K562 (cell line): Measurements from ENCODE around the gene PMPCB. TPM values are rescaled to one million over a fixed set of nuclear protein-coding genes. Genes with fewer than 3 reads are reported as not detected.

Experiments used
- BCLAF1 ChIP-seq, 2 experiments: fragments of 450-650 bp in 1 of 2; IDR thresholded peaks; 2 replicates each; pipeline ENCODE4 v1.6.1; 2011 to 2017; ENCODE audit warnings: low read depth in 2 of 2, antibody characterized with exemption in 1 of 2, borderline replicate concordance in 1 of 2, low read length in 1 of 2, mild to moderate bottlenecking in 1 of 2, mixed read lengths in 1 of 2; ENCODE audit not compliant: control insufficient read depth in 1 of 2
- CBX2 ChIP-seq: fragments of 200-600 bp; sonication (generic); IDR thresholded peaks from one replicate; pipeline ENCODE4 v1.6.1; 2012; ENCODE audit warnings: mild to moderate bottlenecking, low read length, inconsistent platforms; ENCODE audit not compliant: insufficient read depth, poor library complexity, severe bottlenecking
- ERF ChIP-seq: fragments of 450-650 bp; formaldehyde crosslinking; IDR thresholded peaks from 2 replicates; pipeline ENCODE4 v1.4.0; 2020; ENCODE audit warnings: mild to moderate bottlenecking, mixed read lengths
- MCM2 ChIP-seq: fragments of 450-650 bp; IDR thresholded peaks from 2 replicates; pipeline ENCODE4 v1.6.1; 2017; ENCODE audit warnings: low read depth, mild to moderate bottlenecking
- MECOM ChIP-seq: fragments of 250-450 bp; sonication (Bioruptor Pico); IDR thresholded peaks from 2 replicates; pipeline ENCODE4 v1.8.0; 2022; ENCODE audit warnings: inconsistent platforms
- POLR2B ChIP-seq: fragments of 450-650 bp; IDR thresholded peaks from 2 replicates; pipeline ENCODE4 v1.6.1; 2018; ENCODE audit warnings: low read depth; ENCODE audit not compliant: partially characterized antibody
- SREBF2 ChIP-seq: sonication (generic); formaldehyde crosslinking; IDR thresholded peaks from 2 replicates; pipeline ENCODE4 v1.4.0; 2020; ENCODE audit warnings: mild to moderate bottlenecking, missing genetic modification reagents
- THRB ChIP-seq: fragments of 450-650 bp; formaldehyde crosslinking; conservative IDR thresholded peaks from 2 replicates; pipeline ENCODE4 v1.4.0; 2022; ENCODE audit warnings: mild to moderate bottlenecking, missing genetic modification characterization
- ZBTB17 ChIP-seq: fragments of 450-650 bp; formaldehyde crosslinking; IDR thresholded peaks from 2 replicates; pipeline ENCODE4 v1.4.0; 2020; ENCODE audit warnings: mild to moderate bottlenecking
- ZNF140 ChIP-seq: fragments of 250-450 bp; sonication (Bioruptor Pico); IDR thresholded peaks from 2 replicates; pipeline ENCODE4 v1.8.0; 2021; ENCODE audit warnings: moderate library complexity, mild to moderate bottlenecking, inconsistent platforms
- ZNF274 ChIP-seq: IDR thresholded peaks from 2 replicates; pipeline ENCODE4 v1.6.1; 2011; ENCODE audit warnings: low read depth, mild to moderate bottlenecking, low read length, moderate library complexity, borderline replicate concordance
- ZNF668 ChIP-seq: fragments of 250-450 bp; sonication (Bioruptor Pico); IDR thresholded peaks from 2 replicates; pipeline ENCODE4 v1.8.0; 2022; ENCODE audit warnings: mild to moderate bottlenecking, inconsistent platforms
- polyA plus RNA-seq, 8 experiments: library from polyadenylated mRNA; depleted of rRNA in 4 of 8; stranded (reverse) in 5 of 8; unstranded in 3 of 8; fragments of >200 nt; fragmentation: Nextera tagmentation in 2 of 8; fragmentation: Illumina TruSeq in 1 of 8; extraction: Ambion mirVana in 2 of 8; extraction: Trizol in 1 of 8; gene quantifications; 2 replicates each; pipeline versions ENCODE4 v1.2.1 to v1.2.3, GENCODE V29; 2011 to 2014; ENCODE audit warnings: inconsistent platforms in 1 of 8, missing spikeins in 1 of 8
- total RNA-seq, 7 experiments: library from RNA; depleted of rRNA in 6 of 7; stranded (reverse); fragments of >200 nt in 6 of 7; fragmentation: Illumina TruSeq in 2 of 7; extraction: Trizol in 2 of 7; gene quantifications; 2 replicates each; pipeline versions ENCODE4 v1.2.1 to v1.2.3, GENCODE V29; 2011 to 2021; ENCODE audit warnings: low replicate concordance in 1 of 7
- TF ChIP-seq, protein P1 (sequence below), 2 experiments: fragments of 450-650 bp; conservative IDR thresholded peaks; 2 replicates each; pipeline ENCODE4 v1.6.1; 2017; ENCODE audit warnings: mild to moderate bottlenecking in 2 of 2, moderate library complexity in 2 of 2
- TF ChIP-seq, protein P2 (sequence below): sonication (generic); formaldehyde crosslinking; IDR thresholded peaks from 2 replicates; pipeline ENCODE4 v1.8.0; 2022; ENCODE audit warnings: mild to moderate bottlenecking, missing genetic modification reagents
- TF ChIP-seq, protein P3 (sequence below): sonication (generic); formaldehyde crosslinking; IDR thresholded peaks from 2 replicates; pipeline ENCODE4 v1.8.1; 2023; ENCODE audit warnings: mild to moderate bottlenecking, missing genetic modification reagents
- TF ChIP-seq, protein P4 (sequence below): sonication (generic); formaldehyde crosslinking; IDR thresholded peaks from 2 replicates; pipeline ENCODE4 v1.8.0; 2023; ENCODE audit warnings: mild to moderate bottlenecking, missing genetic modification reagents

PMPCB gene
- total and polyA plus RNA-seq, 9 of the 15 experiments (the other 6 are each of a cell fraction or from before 2014, with no cell fraction given) = 61.2 to 209 (median 105) TPM

- TF ChIP-seq, protein P1, sequence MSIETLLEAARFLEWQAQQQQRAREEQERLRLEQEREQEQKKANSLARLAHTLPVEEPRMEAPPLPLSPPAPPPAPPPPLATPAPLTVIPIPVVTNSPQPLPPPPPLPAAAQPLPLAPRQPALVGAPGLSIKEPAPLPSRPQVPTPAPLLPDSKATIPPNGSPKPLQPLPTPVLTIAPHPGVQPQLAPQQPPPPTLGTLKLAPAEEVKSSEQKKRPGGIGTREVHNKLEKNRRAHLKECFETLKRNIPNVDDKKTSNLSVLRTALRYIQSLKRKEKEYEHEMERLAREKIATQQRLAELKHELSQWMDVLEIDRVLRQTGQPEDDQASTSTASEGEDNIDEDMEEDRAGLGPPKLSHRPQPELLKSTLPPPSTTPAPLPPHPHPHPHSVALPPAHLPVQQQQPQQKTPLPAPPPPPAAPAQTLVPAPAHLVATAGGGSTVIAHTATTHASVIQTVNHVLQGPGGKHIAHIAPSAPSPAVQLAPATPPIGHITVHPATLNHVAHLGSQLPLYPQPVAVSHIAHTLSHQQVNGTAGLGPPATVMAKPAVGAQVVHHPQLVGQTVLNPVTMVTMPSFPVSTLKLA (conservative IDR thresholded peaks at IDR 0.05) = peak; percentile 62 to 80
- TF ChIP-seq POLR2B (peak; percentile 81), ZNF274 (no peak), BCLAF1 (IDR thresholded peaks at IDR 0.05; ENCODE audit: borderline replicate concordance in 1 of 2, control insufficient read depth in 1 of 2, low read depth in 2 of 2, low read length in 1 of 2) (peak in 1 of 2 experiments; percentile 94; a peak in 2 of 4 replicates), ERF (CRISPR knock-in tag) (peak; percentile 68; the same call in 1 of the 2 replicates), MCM2 (no peak), ZBTB17 (CRISPR knock-in tag) (peak; percentile 94), CBX2 (no peak), ZNF140 (CRISPR knock-in tag) (no peak), MECOM (CRISPR knock-in tag) (no peak), THRB (CRISPR knock-in tag) (no peak), SREBF2 (CRISPR knock-in tag) (no peak), ZNF668 (CRISPR knock-in tag) (no peak)
- TF ChIP-seq, protein P2, sequence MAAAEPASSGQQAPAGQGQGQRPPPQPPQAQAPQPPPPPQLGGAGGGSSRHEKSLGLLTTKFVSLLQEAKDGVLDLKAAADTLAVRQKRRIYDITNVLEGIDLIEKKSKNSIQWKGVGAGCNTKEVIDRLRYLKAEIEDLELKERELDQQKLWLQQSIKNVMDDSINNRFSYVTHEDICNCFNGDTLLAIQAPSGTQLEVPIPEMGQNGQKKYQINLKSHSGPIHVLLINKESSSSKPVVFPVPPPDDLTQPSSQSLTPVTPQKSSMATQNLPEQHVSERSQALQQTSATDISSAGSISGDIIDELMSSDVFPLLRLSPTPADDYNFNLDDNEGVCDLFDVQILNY (CRISPR knock-in tag) = 0 out of 2 replicates have a peak, but pooled peaks have one; percentile 50
- TF ChIP-seq, protein P3, sequence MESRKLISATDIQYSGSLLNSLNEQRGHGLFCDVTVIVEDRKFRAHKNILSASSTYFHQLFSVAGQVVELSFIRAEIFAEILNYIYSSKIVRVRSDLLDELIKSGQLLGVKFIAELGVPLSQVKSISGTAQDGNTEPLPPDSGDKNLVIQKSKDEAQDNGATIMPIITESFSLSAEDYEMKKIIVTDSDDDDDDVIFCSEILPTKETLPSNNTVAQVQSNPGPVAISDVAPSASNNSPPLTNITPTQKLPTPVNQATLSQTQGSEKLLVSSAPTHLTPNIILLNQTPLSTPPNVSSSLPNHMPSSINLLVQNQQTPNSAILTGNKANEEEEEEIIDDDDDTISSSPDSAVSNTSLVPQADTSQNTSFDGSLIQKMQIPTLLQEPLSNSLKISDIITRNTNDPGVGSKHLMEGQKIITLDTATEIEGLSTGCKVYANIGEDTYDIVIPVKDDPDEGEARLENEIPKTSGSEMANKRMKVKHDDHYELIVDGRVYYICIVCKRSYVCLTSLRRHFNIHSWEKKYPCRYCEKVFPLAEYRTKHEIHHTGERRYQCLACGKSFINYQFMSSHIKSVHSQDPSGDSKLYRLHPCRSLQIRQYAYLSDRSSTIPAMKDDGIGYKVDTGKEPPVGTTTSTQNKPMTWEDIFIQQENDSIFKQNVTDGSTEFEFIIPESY (CRISPR knock-in tag) = no peak
- TF ChIP-seq, protein P4, sequence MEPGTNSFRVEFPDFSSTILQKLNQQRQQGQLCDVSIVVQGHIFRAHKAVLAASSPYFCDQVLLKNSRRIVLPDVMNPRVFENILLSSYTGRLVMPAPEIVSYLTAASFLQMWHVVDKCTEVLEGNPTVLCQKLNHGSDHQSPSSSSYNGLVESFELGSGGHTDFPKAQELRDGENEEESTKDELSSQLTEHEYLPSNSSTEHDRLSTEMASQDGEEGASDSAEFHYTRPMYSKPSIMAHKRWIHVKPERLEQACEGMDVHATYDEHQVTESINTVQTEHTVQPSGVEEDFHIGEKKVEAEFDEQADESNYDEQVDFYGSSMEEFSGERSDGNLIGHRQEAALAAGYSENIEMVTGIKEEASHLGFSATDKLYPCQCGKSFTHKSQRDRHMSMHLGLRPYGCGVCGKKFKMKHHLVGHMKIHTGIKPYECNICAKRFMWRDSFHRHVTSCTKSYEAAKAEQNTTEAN (CRISPR knock-in tag) = no peak
Measured at GRCh38 chr7:103347507-103348267, 50.5 kb downstream of the PMPCB start, which contains the start of gene PSMC2 (continued).
